ENCODE results near the gene ZBTB2. TPM values are rescaled to one million over a fixed set of nuclear protein-coding genes. Genes with fewer than 3 reads are reported as not detected.

The ZBTB2 gene
- polyA plus RNA-seq, 3 donors = 7.2 to 14.0 (median 9.6) TPM

DNA sequence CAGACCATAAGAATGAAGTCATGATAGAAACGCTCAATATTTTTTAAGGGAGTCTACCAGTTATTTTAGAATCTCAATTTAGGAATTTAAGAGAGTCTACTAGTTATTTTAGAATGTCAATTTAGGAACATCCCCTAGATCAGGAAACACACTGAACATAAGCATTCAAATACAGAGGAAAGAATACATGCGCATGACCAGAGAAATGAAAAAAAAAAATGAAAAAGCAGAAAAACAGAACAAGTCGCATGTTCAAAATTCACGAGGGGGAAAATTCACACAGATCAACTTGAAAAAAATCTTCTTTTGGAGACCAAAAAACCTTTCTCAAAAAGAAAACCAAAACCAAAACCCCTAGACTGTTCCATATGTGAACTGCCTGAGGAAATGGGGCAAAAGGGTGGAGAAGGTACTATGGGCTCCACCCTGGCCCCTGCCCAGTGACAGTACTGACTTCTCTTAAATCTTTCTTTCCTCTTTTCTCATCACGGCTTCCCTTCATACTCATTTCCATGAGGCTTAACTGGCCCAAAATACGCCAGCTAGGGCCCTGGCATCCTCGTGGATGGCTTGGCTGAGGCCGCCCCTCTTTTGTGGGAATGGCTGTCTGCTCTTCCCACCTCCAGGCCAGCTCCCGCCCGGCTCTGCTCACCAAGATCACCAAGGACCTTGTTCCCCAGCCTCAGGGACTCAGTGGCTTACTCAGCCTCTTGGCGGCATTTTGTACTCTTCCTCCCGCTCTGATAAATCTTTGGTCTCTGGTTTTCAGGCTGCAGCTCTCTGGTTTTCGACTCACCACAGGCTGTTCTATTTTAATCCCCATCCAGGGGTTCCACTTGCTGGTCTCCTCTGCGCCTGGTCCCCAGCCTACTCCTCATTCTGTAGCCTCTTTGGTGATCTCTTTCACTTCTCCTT is 11.2 kb downstream of the ZBTB2 start:
- H3K9me3 ChIP-seq (replicated peaks in 1 of 2; ENCODE audit: control insufficient read depth in 1 of 2, insufficient read depth in 1 of 2, low read length in 2 of 2) = no peaks in the 10 kb centered on the region
- peaks cover 0 to 2% (median 0%) of the 10 kb centered on the region in 7 donors for H3K9me3 Mint-ChIP-seq
- peaks cover 14 to 20% of the 10 kb centered on the region in 2 donors for H3K36me3 Mint-ChIP-seq
- H4K20me1 ChIP-seq (ENCODE audit: insufficient read depth, low read length) = no peaks in the 10 kb centered on the region
- H3K79me2 ChIP-seq (ENCODE audit: insufficient read depth, low read length) = peaks cover 87% of the 10 kb centered on the region
- H3K4me3 Mint-ChIP-seq = peak overlapping the region; percentile 79 to 90
- peaks cover 49% of the 10 kb centered on the region for H3K4me1 Mint-ChIP-seq
- H3K4me2 ChIP-seq (replicated peaks; ENCODE audit: extremely low read depth, low read length, poor library complexity, severe bottlenecking) = peak overlapping the region; percentile 72
- no peaks in the 10 kb centered on the region for H3K27me3 Mint-ChIP-seq (ENCODE audit: low read depth in 3 of 3)
- peaks cover 0 to 18% of the 10 kb centered on the region in 2 donors for H3K36me3 ChIP-seq (replicated peaks in 1 of 2; ENCODE audit: control insufficient read depth in 1 of 2, insufficient read depth in 2 of 2, low read length in 2 of 2)
- 28% methylated on average over 8 of the region's 14 CpGs for WGBS (ENCODE audit: insufficient coverage)
- H3K27ac Mint-ChIP-seq = peak overlapping the region; percentile 96 to 99 (median 97)
- DNase-seq = peak; percentile 59 to 70 (median 64)
- intact Hi-C loops (cut with micrococcal nuclease) = no loop called here
- peak overlapping the region; percentile 82 for H2AFZ ChIP-seq (ENCODE audit: insufficient read depth, low read depth, low read length, poor library complexity, severe bottlenecking)
- peak overlapping the region; percentile 18 to 67 (median 33) for H3K4me3 ChIP-seq (replicated peaks in 1 of 3; ENCODE audit: low read depth in 2 of 3, low read length in 3 of 3)
- no peaks in the 10 kb centered on the region for H3K27me3 ChIP-seq (ENCODE audit: control insufficient read depth in 2 of 2, insufficient read depth in 2 of 2, low read length in 2 of 2)
- peak overlapping the region; percentile 95 to 98 for H3K27ac ChIP-seq (ENCODE audit: low read depth in 1 of 2, low read length in 2 of 2)
- H3K9ac ChIP-seq (ENCODE audit: insufficient read depth, low read length, poor library complexity, severe bottlenecking) = peak overlapping the region; percentile 65
- TF ChIP-seq CTCF (IDR thresholded peaks at IDR 0.05) = no peak
- H3K4me1 ChIP-seq (ENCODE audit: control insufficient read depth in 1 of 2, insufficient read depth in 2 of 2, low read length in 2 of 2) = peaks cover 29% of the 10 kb centered on the region in 2 donors

- H3K79me2 ChIP-seq (ENCODE audit: insufficient read depth, low read length) = peaks cover 79% of the 10 kb centered on the region
- peaks cover 3 to 13% of the 10 kb centered on the region in 2 donors for H3K36me3 ChIP-seq (replicated peaks in 1 of 2; ENCODE audit: control insufficient read depth in 1 of 2, insufficient read depth in 2 of 2, low read length in 2 of 2)
- H3K9me3 Mint-ChIP-seq = peaks cover 0 to 2% (median 0%) of the 10 kb centered on the region in 7 donors
- no CpG with 5 or more reads among the region's 3 CpGs for WGBS (ENCODE audit: insufficient coverage)
- H2AFZ ChIP-seq (ENCODE audit: insufficient read depth, low read depth, low read length, poor library complexity, severe bottlenecking) = no peak overlapping the region
- H4K20me1 ChIP-seq (ENCODE audit: insufficient read depth, low read length) = no peaks in the 10 kb centered on the region
- peaks cover 64% of the 10 kb centered on the region for H3K4me1 Mint-ChIP-seq
- H3K9ac ChIP-seq (ENCODE audit: insufficient read depth, low read length, poor library complexity, severe bottlenecking) = no peak overlapping the region
- no peaks in the 10 kb centered on the region for H3K9me3 ChIP-seq (replicated peaks in 1 of 2; ENCODE audit: control insufficient read depth in 1 of 2, insufficient read depth in 1 of 2, low read length in 2 of 2)
- H3K27me3 ChIP-seq (ENCODE audit: control insufficient read depth in 2 of 2, insufficient read depth in 2 of 2, low read length in 2 of 2) = no peaks in the 10 kb centered on the region
- H3K27ac Mint-ChIP-seq = no peak overlapping the region
- H3K4me2 ChIP-seq (replicated peaks; ENCODE audit: extremely low read depth, low read length, poor library complexity, severe bottlenecking) = no peak overlapping the region
- H3K27me3 Mint-ChIP-seq (ENCODE audit: low read depth in 3 of 3) = no peaks in the 10 kb centered on the region
- TF ChIP-seq CTCF (IDR thresholded peaks at IDR 0.05) = no peak
- H3K4me3 Mint-ChIP-seq = no peak overlapping the region
- DNase-seq = no peak
- no peak overlapping the region for H3K27ac ChIP-seq (ENCODE audit: low read depth in 1 of 2, low read length in 2 of 2)
- intact Hi-C loops (cut with micrococcal nuclease) = no loop called here
- H3K4me1 ChIP-seq (ENCODE audit: control insufficient read depth in 1 of 2, insufficient read depth in 2 of 2, low read length in 2 of 2) = peaks cover 42 to 48% of the 10 kb centered on the region in 2 donors
- H3K36me3 Mint-ChIP-seq = peaks cover 12 to 17% of the 10 kb centered on the region in 2 donors
- no peak overlapping the region for H3K4me3 ChIP-seq (replicated peaks in 1 of 3; ENCODE audit: low read depth in 2 of 3, low read length in 3 of 3)
Measured at GRCh38 chr6:151377095-151377494, 14.3 kb downstream of the ZBTB2 start.

Measured in CD14-positive monocyte (primary cell).